Neural progenitor cell (in vitro differentiated cells): Measurements from ENCODE around the gene C4B. TPM values are rescaled to one million over a fixed set of nuclear protein-coding genes. Genes with fewer than 3 reads are reported as not detected.

ENCODE experiments used
- DNase-seq: peaks from one replicate; pipeline ENCODE4 v3.0.0-alpha.2; 2016; ENCODE audit warnings: low spot score
- H2AFZ ChIP-seq: fragments of 200-600 bp; sonication (generic); replicated peaks from 2 replicates; pipeline ENCODE4 v1.6.1; 2016; ENCODE audit warnings: antibody characterized with exemption
- H3F3A ChIP-seq: fragments of 200-600 bp; sonication (generic); 2 replicates; pipeline ENCODE4 v1.6.1; 2016; ENCODE audit warnings: antibody characterized with exemption, low read depth
- H3K27ac ChIP-seq: fragments of 200-600 bp; sonication (generic); 2 replicates; pipeline ENCODE4 v1.5.1; 2016; ENCODE audit warnings: mild to moderate bottlenecking
- H3K27me3 ChIP-seq: fragments of 200-600 bp; sonication (generic); 2 replicates; pipeline ENCODE4 v1.6.1; 2016; ENCODE audit warnings: mild to moderate bottlenecking, moderate library complexity
- H3K36me3 ChIP-seq: fragments of 200-600 bp; sonication (generic); 2 replicates; pipeline ENCODE4 v1.5.1; 2016
- H3K4me1 ChIP-seq: fragments of 200-600 bp; sonication (generic); 2 replicates; pipeline ENCODE4 v1.6.1; 2016; ENCODE audit warnings: mixed run types
- H3K4me2 ChIP-seq: fragments of 200-600 bp; sonication (generic); 2 replicates; pipeline ENCODE4 v1.6.1; 2016
- H3K4me3 ChIP-seq: fragments of 200-600 bp; sonication (generic); 2 replicates; pipeline ENCODE4 v1.5.1; 2016
- H3K79me2 ChIP-seq: fragments of 200-600 bp; sonication (generic); 2 replicates; pipeline ENCODE4 v1.6.1; 2016; ENCODE audit warnings: low read depth
- H3K9ac ChIP-seq: fragments of 200-600 bp; sonication (generic); 2 replicates; pipeline ENCODE4 v1.6.1; 2016
- H3K9me3 ChIP-seq: fragments of 200-600 bp; sonication (generic); 2 replicates; pipeline ENCODE4 v1.5.1; 2016; ENCODE audit warnings: low read depth
- H4K20me1 ChIP-seq: fragments of 200-600 bp; sonication (generic); 2 replicates; pipeline ENCODE4 v1.6.1; 2016; ENCODE audit warnings: low read depth
- H3K27ac Mint-ChIP-seq: 3 replicates; pipeline ENCODE4 v1.8.0; 2021; ENCODE audit warnings: mixed read lengths
- H3K27me3 Mint-ChIP-seq: 2 replicates; pipeline ENCODE4 v1.8.0; 2022; ENCODE audit warnings: low read depth, mild to moderate bottlenecking, inconsistent platforms, moderate library complexity, mixed read lengths; ENCODE audit not compliant: insufficient read depth
- H3K36me3 Mint-ChIP-seq: 3 replicates; pipeline ENCODE4 v1.8.0; 2021; ENCODE audit warnings: mixed read lengths
- H3K4me1 Mint-ChIP-seq: 3 replicates; pipeline ENCODE4 v1.8.0; 2021; ENCODE audit warnings: mixed read lengths
- H3K4me3 Mint-ChIP-seq: 3 replicates; pipeline ENCODE4 v1.8.0; 2021; ENCODE audit warnings: mild to moderate bottlenecking, moderate library complexity, mixed read lengths
- H3K9me3 Mint-ChIP-seq: 3 replicates; pipeline ENCODE4 v1.8.0; 2020; ENCODE audit warnings: mixed read lengths
- CTCF ChIP-seq: fragments of 200-600 bp; sonication (generic); IDR thresholded peaks from 2 replicates; pipeline ENCODE4 v1.5.1; 2017; ENCODE audit warnings: antibody characterized with exemption, mild to moderate bottlenecking
- EZH2 ChIP-seq: fragments of 200-600 bp; sonication (generic); IDR thresholded peaks from 2 replicates; pipeline ENCODE4 v1.6.1; 2017; ENCODE audit warnings: antibody characterized with exemption, mild to moderate bottlenecking, moderate library complexity
- EZH2phosphoT487 ChIP-seq: fragments of 200-600 bp; sonication (generic); IDR thresholded peaks from 2 replicates; pipeline ENCODE4 v1.6.1; 2017; ENCODE audit warnings: antibody characterized with exemption
- total RNA-seq: library from RNA; depleted of rRNA; stranded (reverse); fragments of >200 nt; gene quantifications from 2 replicates; pipeline ENCODE4 v1.2.3, GENCODE V29; 2015; ENCODE audit warnings: low replicate concordance

C4B gene
- total RNA-seq, 1 donor from 2014 or later: 0.30 TPM

- no peaks in the 10 kb centered on the region for H3K27me3 ChIP-seq
- H3K27me3 Mint-ChIP-seq: peaks cover 4% of the 10 kb centered on the region
- no peaks in the 10 kb centered on the region for H3K9me3 ChIP-seq
- no peak overlapping the region for H3K4me3 Mint-ChIP-seq
- H3K79me2 ChIP-seq: no peaks in the 10 kb centered on the region
- no peak overlapping the region for H3K9ac ChIP-seq
- H3K36me3 Mint-ChIP-seq: no peaks in the 10 kb centered on the region
- no peaks in the 10 kb centered on the region for H3K4me1 ChIP-seq
- peak overlapping the region; percentile 85 for H3K27ac Mint-ChIP-seq
- TF ChIP-seq EZH2 (no peak), EZH2phosphoT487 (no peak), CTCF (no peak)
- DNase-seq: no peak
- H3K9me3 Mint-ChIP-seq: no peaks in the 10 kb centered on the region
- no peaks in the 10 kb centered on the region for H3F3A ChIP-seq
- H3K36me3 ChIP-seq: no peaks in the 10 kb centered on the region
- H3K4me1 Mint-ChIP-seq: peaks cover 27% of the 10 kb centered on the region
- H3K4me3 ChIP-seq: no peak overlapping the region
- H3K4me2 ChIP-seq: no peak overlapping the region
- H3K27ac ChIP-seq: no peak overlapping the region
- no peaks in the 10 kb centered on the region for H4K20me1 ChIP-seq
- H2AFZ ChIP-seq: no peak overlapping the region
These were observed 31.3 kb downstream of the C4B start for GRCh38 chr6:32045811-32046449.

- H3K4me3 Mint-ChIP-seq: no peak overlapping the region
- H3F3A ChIP-seq: no peaks in the 10 kb centered on the region
- H3K9me3 Mint-ChIP-seq: no peaks in the 10 kb centered on the region
- peaks cover 7% of the 10 kb centered on the region for H3K27me3 Mint-ChIP-seq
- H3K36me3 ChIP-seq: no peaks in the 10 kb centered on the region
- H3K9me3 ChIP-seq: no peaks in the 10 kb centered on the region
- no peak overlapping the region for H3K9ac ChIP-seq
- no peaks in the 10 kb centered on the region for H4K20me1 ChIP-seq
- no peaks in the 10 kb centered on the region for H3K4me1 ChIP-seq
- no peaks in the 10 kb centered on the region for H3K36me3 Mint-ChIP-seq
- H3K27me3 ChIP-seq: no peaks in the 10 kb centered on the region
- DNase-seq: peak; percentile 43
- no peak overlapping the region for H3K4me2 ChIP-seq
- no peak overlapping the region for H2AFZ ChIP-seq
- H3K79me2 ChIP-seq: no peaks in the 10 kb centered on the region
- H3K4me1 Mint-ChIP-seq: peaks cover 27% of the 10 kb centered on the region
- H3K4me3 ChIP-seq: no peak overlapping the region
- H3K27ac ChIP-seq: no peak overlapping the region
- H3K27ac Mint-ChIP-seq: peak overlapping the region; percentile 50
- TF ChIP-seq CTCF: no peak
- no peak for TF ChIP-seq EZH2phosphoT487
- TF ChIP-seq EZH2: no peak
These were observed 32.0 kb downstream of the C4B start for GRCh38 chr6:32046450-32047083.

GRCh38 chr6:32047084-32047478 is 32.5 kb downstream of the C4B start:
- no peak overlapping the region for H3K4me3 Mint-ChIP-seq
- Histone ChIP-seq H3K9ac (no peak overlapping the region), H2AFZ (no peak overlapping the region), H3K4me1 (no peaks in the 10 kb centered on the region), H3F3A (no peaks in the 10 kb centered on the region), H3K4me2 (no peak overlapping the region), H3K9me3 (no peaks in the 10 kb centered on the region), H3K27me3 (no peaks in the 10 kb centered on the region), H3K36me3 (no peaks in the 10 kb centered on the region), H3K79me2 (no peaks in the 10 kb centered on the region), H3K27ac (no peak overlapping the region), H3K4me3 (no peak overlapping the region), H4K20me1 (no peaks in the 10 kb centered on the region)
- no peaks in the 10 kb centered on the region for H3K9me3 Mint-ChIP-seq
- DNase-seq: no peak
- no peak overlapping the region for H3K27ac Mint-ChIP-seq
- peaks cover 27% of the 10 kb centered on the region for H3K4me1 Mint-ChIP-seq
- TF ChIP-seq CTCF: no peak
- no peak for TF ChIP-seq EZH2phosphoT487
- no peak for TF ChIP-seq EZH2
- no peaks in the 10 kb centered on the region for H3K36me3 Mint-ChIP-seq
- H3K27me3 Mint-ChIP-seq: peaks cover 7% of the 10 kb centered on the region
